Calu3 (cell line): ENCODE measurements around the gene RTN4RL1. TPM values are rescaled to one million over a fixed set of nuclear protein-coding genes. Genes with fewer than 3 reads are reported as not detected.

Experiments used
- BruUV-seq: library from RNA; stranded (reverse); fragments of 400-500 nt; replicated peaks from 2 replicates; lab custom pipeline; 2021; lab: Mats Ljungman, UMichigan
- CTCF ChIA-PET: fragments of 300-600 bp; sonication (Branson Sonifier 250); formaldehyde crosslinking; loops from one replicate; lab custom pipeline; 2022; ENCODE audit warnings: antibody characterized with exemption; lab: Charles Lee
- DNase-seq: peaks from one replicate; pipeline ENCODE4 v3.0.0; 2022
- H3K27ac Mint-ChIP-seq: one replicate; pipeline ENCODE4 v1.8.0; 2022; ENCODE audit warnings: mixed read lengths; ENCODE audit not compliant: unreplicated experiment
- H3K27me3 Mint-ChIP-seq: one replicate; pipeline ENCODE4 v1.8.0; 2022; ENCODE audit warnings: mixed read lengths; ENCODE audit not compliant: unreplicated experiment
- H3K36me3 Mint-ChIP-seq: one replicate; pipeline ENCODE4 v1.8.0; 2022; ENCODE audit warnings: mild to moderate bottlenecking, moderate library complexity, mixed read lengths; ENCODE audit not compliant: insufficient read depth, unreplicated experiment
- H3K4me1 Mint-ChIP-seq: one replicate; pipeline ENCODE4 v1.8.0; 2022; ENCODE audit warnings: mild to moderate bottlenecking, low read depth, mixed read lengths; ENCODE audit not compliant: unreplicated experiment
- H3K4me3 Mint-ChIP-seq: one replicate; pipeline ENCODE4 v1.8.0; 2022; ENCODE audit warnings: mild to moderate bottlenecking, low read depth, moderate library complexity, mixed read lengths; ENCODE audit not compliant: unreplicated experiment
- H3K9me3 Mint-ChIP-seq: one replicate; pipeline ENCODE4 v1.8.0; 2022; ENCODE audit warnings: low read depth, mixed read lengths; ENCODE audit not compliant: unreplicated experiment
- CTCF ChIP-seq: fragments of 200-600 bp; IDR thresholded peaks from one replicate; pipeline ENCODE4 v1.8.0; 2022; ENCODE audit warnings: antibody characterized with exemption; ENCODE audit not compliant: unreplicated experiment
- intact Hi-C: fragments of 100-400 bp; cut with micrococcal nuclease; formaldehyde crosslinking; loops from one replicate; pipeline ENCODE4 v1.10.0; 2022; ENCODE audit not compliant: unreplicated experiment
- total RNA-seq: library from RNA; stranded (reverse); gene quantifications from 2 replicates; pipeline ENCODE4 v1.2.3, GENCODE V29; 2022

Gene RTN4RL1
- total RNA-seq, 1 experiment from 2014 or later: not detected

- no peak overlapping the region for H3K27ac Mint-ChIP-seq
- CTCF ChIA-PET: no interaction called here
- no peaks in the 10 kb centered on the region for H3K36me3 Mint-ChIP-seq
- intact Hi-C loops: no loop called here
- BruUV-seq: no TSS peak
- TF ChIP-seq CTCF: no peak
- peaks cover 8% of the 10 kb centered on the region for H3K4me1 Mint-ChIP-seq
- H3K9me3 Mint-ChIP-seq: peaks cover 7% of the 10 kb centered on the region
- peaks cover 24% of the 10 kb centered on the region for H3K27me3 Mint-ChIP-seq
- no peak for DNase-seq
- peak overlapping the region; percentile 15 for H3K4me3 Mint-ChIP-seq
Measured at GRCh38 chr17:1946021-1946932, 78.9 kb downstream of the RTN4RL1 start.

- DNase-seq: no peak
- Mint-ChIP-seq H3K4me3 (no peak overlapping the region), H3K9me3 (peaks cover 7% of the 10 kb centered on the region), H3K36me3 (no peaks in the 10 kb centered on the region), H3K27me3 (peaks cover 29% of the 10 kb centered on the region), H3K4me1 (peaks cover 8% of the 10 kb centered on the region), H3K27ac (no peak overlapping the region)
- BruUV-seq: no TSS peak
- intact Hi-C loops: no loop called here
- no peak for TF ChIP-seq CTCF
- CTCF ChIA-PET: no interaction called here
Measured at GRCh38 chr17:1945621-1946020, 79.5 kb downstream of the RTN4RL1 start.

- intact Hi-C loops: no loop called here
- Mint-ChIP-seq H3K27ac (no peak overlapping the region), H3K36me3 (no peaks in the 10 kb centered on the region), H3K9me3 (peaks cover 5% of the 10 kb centered on the region), H3K27me3 (peaks cover 25% of the 10 kb centered on the region), H3K4me3 (no peak overlapping the region), H3K4me1 (peaks cover 8% of the 10 kb centered on the region)
- no peak for DNase-seq
- no TSS peak for BruUV-seq
- no peak for TF ChIP-seq CTCF
- CTCF ChIA-PET: no interaction called here
Measured at GRCh38 chr17:1943436-1943831, 81.7 kb downstream of the RTN4RL1 start.

GRCh38 chr17:1942666-1943435 lies 82.3 kb downstream of the RTN4RL1 start:
- no TSS peak for BruUV-seq
- CTCF ChIA-PET: no interaction called here
- H3K27me3 Mint-ChIP-seq: peaks cover 25% of the 10 kb centered on the region
- intact Hi-C loops: no loop called here
- H3K4me1 Mint-ChIP-seq: peaks cover 8% of the 10 kb centered on the region
- TF ChIP-seq CTCF: no peak
- peaks cover 5% of the 10 kb centered on the region for H3K9me3 Mint-ChIP-seq
- no peak overlapping the region for H3K27ac Mint-ChIP-seq
- no peak for DNase-seq
- H3K4me3 Mint-ChIP-seq: no peak overlapping the region
- no peaks in the 10 kb centered on the region for H3K36me3 Mint-ChIP-seq
